MM.1S (cell line): ENCODE measurements around the gene FNIP2.
"Not testable (repeated sequence)": the region's sequence is repeated elsewhere in the genome, so short reads cannot be mapped to it uniquely, and the experiment has no call there.

Experiments used
- DNase-seq: peaks from one replicate; pipeline ENCODE4 v3.0.0-alpha.2; 2015
- H2AFZ ChIP-seq: fragments of 300-600 bp; sonication (generic); 2 replicates; pipeline ENCODE4 v1.6.0; 2016; ENCODE audit warnings: antibody characterized with exemption, low read length
- H3F3A ChIP-seq: fragments of 300-600 bp; sonication (generic); 2 replicates; pipeline ENCODE4 v1.6.1; 2016; ENCODE audit warnings: mild to moderate bottlenecking, antibody characterized with exemption, low read length, moderate library complexity, mixed read lengths; ENCODE audit not compliant: insufficient read depth
- H3K27ac ChIP-seq: fragments of 300-600 bp; sonication (generic); 2 replicates; pipeline ENCODE4 v1.5.1; 2016; ENCODE audit warnings: mild to moderate bottlenecking, low read length
- H3K27me3 ChIP-seq: fragments of 300-600 bp; sonication (generic); replicated peaks from 2 replicates; pipeline ENCODE4 v1.6.0; 2016; ENCODE audit warnings: low read length; ENCODE audit not compliant: insufficient read depth
- H3K36me3 ChIP-seq: fragments of 300-600 bp; sonication (generic); replicated peaks from 2 replicates; pipeline ENCODE4 v1.6.1; 2016; ENCODE audit warnings: mild to moderate bottlenecking, low read length, mixed read lengths; ENCODE audit not compliant: insufficient read depth
- H3K4me1 ChIP-seq: fragments of 300-600 bp; sonication (generic); 2 replicates; pipeline ENCODE4 v1.6.1; 2016; ENCODE audit warnings: low read length, mixed read lengths
- H3K4me2 ChIP-seq: fragments of 300-600 bp; sonication (generic); 2 replicates; pipeline ENCODE4 v1.6.0; 2016; ENCODE audit warnings: low read depth, low read length
- H3K4me3 ChIP-seq: fragments of 300-600 bp; sonication (generic); 2 replicates; pipeline ENCODE4 v1.5.1; 2016; ENCODE audit warnings: low read length, mixed read lengths
- H3K79me2 ChIP-seq: fragments of 300-600 bp; sonication (generic); 2 replicates; pipeline ENCODE4 v1.6.1; 2016; ENCODE audit warnings: mixed run types, low read length, mixed read lengths
- H3K9ac ChIP-seq: fragments of 300-600 bp; sonication (generic); 2 replicates; pipeline ENCODE4 v1.6.1; 2016; ENCODE audit warnings: low read length, mixed read lengths
- H3K9me2 ChIP-seq: fragments of 300-600 bp; sonication (generic); replicated peaks from 2 replicates; pipeline ENCODE4 v1.6.1; 2016; ENCODE audit warnings: mild to moderate bottlenecking, low read length, mixed read lengths; ENCODE audit not compliant: insufficient read depth
- H3K9me3 ChIP-seq: fragments of 300-600 bp; sonication (generic); replicated peaks from 2 replicates; pipeline ENCODE4 v1.6.1; 2016; ENCODE audit warnings: mild to moderate bottlenecking, low read length, mixed read lengths; ENCODE audit not compliant: insufficient read depth
- H4K20me1 ChIP-seq: fragments of 300-600 bp; sonication (generic); 2 replicates; pipeline ENCODE4 v1.6.1; 2016; ENCODE audit warnings: mild to moderate bottlenecking, low read length, moderate library complexity, mixed read lengths; ENCODE audit not compliant: insufficient read depth
- EZH2 ChIP-seq: fragments of 300-600 bp; sonication (generic); optimal IDR thresholded peaks from 2 replicates; pipeline ENCODE3; 2017; ENCODE audit warnings: low read depth, mild to moderate bottlenecking, antibody characterized with exemption, low read length, mixed read lengths
- EZH2phosphoT487 ChIP-seq: fragments of 300-600 bp; sonication (generic); IDR thresholded peaks from 2 replicates; pipeline ENCODE4 v1.6.1; 2018; ENCODE audit warnings: antibody characterized with exemption, low read length
- TF ChIP-seq, protein P1 (sequence below): fragments of 300-600 bp; sonication (generic); IDR thresholded peaks from 2 replicates; pipeline ENCODE4 v1.5.1; 2016; ENCODE audit warnings: antibody characterized with exemption, low read length, mixed read lengths

FNIP2 gene

DNA sequence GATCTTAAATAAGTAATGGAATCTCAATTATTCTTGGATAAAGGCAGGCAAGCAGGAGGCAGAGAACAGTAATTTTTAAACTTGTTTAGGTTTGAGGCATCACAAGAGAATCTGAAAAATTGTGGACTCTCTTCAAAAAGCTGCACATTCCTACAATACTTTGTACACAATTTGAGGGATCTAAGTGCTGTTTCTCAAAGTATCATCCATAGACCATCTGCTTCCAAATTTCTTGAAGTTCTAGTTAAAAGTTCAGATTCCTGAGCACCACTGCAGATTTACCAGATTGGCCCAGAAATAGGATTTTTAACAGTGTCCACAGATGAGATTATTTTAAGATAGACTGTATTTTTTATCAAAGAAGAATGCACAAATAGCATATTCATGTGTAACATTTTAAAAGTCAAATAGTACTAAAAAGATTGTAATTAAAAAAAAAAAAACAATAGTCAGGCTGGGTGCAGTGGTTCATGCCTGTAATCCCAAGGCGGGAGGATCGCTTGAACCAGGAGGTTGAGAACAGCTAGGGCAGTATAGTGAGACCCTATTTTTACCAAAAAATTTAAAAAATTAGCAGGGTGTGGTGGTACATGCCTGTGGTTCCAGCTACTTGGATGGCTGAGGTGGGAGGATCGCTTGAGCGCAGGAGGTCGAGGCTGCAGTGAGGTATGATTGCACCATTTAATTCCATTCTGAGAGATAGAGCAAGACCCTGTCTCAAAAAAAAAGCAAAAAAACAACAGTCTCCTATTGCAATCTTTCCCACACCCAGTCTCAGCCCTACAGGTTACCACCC lies 14.2 kb upstream of the FNIP2 start:
- TF ChIP-seq, protein P1, sequence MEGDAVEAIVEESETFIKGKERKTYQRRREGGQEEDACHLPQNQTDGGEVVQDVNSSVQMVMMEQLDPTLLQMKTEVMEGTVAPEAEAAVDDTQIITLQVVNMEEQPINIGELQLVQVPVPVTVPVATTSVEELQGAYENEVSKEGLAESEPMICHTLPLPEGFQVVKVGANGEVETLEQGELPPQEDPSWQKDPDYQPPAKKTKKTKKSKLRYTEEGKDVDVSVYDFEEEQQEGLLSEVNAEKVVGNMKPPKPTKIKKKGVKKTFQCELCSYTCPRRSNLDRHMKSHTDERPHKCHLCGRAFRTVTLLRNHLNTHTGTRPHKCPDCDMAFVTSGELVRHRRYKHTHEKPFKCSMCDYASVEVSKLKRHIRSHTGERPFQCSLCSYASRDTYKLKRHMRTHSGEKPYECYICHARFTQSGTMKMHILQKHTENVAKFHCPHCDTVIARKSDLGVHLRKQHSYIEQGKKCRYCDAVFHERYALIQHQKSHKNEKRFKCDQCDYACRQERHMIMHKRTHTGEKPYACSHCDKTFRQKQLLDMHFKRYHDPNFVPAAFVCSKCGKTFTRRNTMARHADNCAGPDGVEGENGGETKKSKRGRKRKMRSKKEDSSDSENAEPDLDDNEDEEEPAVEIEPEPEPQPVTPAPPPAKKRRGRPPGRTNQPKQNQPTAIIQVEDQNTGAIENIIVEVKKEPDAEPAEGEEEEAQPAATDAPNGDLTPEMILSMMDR: no peak
- TF ChIP-seq EZH2phosphoT487 (no peak), EZH2 (no peak)
- Histone ChIP-seq H3K36me3 (no peaks in the 10 kb centered on the region), H3K9me3 (no peaks in the 10 kb centered on the region), H3K4me3 (no peak overlapping the region), H3K27me3 (no peaks in the 10 kb centered on the region), H3F3A (no peaks in the 10 kb centered on the region), H3K27ac (no peak overlapping the region), H3K79me2 (no peaks in the 10 kb centered on the region), H2AFZ (no peak overlapping the region), H3K9me2 (no peaks in the 10 kb centered on the region), H3K4me2 (no peak overlapping the region), H3K9ac (no peak overlapping the region), H4K20me1 (no peaks in the 10 kb centered on the region), H3K4me1 (no peaks in the 10 kb centered on the region)
- DNase-seq: no peak

DNA sequence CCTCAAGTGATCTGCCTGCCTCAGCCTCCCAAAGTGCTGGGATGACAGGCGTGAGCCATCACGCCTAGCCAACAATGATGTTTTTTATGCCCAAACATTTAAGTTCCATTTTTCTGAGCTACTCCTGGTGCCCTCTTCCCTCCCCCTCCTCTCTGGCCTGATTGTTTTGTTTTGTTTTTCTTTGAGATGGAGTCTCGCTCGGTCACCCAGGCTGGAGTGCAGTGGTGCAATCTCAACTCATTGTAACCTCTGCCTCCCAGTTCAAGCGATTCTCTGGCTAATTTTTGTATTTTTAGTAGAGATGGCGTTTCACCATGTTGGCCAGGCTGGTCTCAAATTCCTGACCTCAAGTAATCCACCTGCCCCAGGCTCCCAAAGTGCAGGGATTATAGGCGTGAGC lies 13.0 kb upstream of the FNIP2 start:
- not testable (repeated sequence) for H2AFZ ChIP-seq, H3K36me3 ChIP-seq, H3K79me2 ChIP-seq, H3K9ac ChIP-seq, H3K4me1 ChIP-seq, H3K4me2 ChIP-seq, DNase-seq, H3F3A ChIP-seq, H3K27me3 ChIP-seq, H4K20me1 ChIP-seq, H3K9me3 ChIP-seq, H3K4me3 ChIP-seq, H3K9me2 ChIP-seq, H3K27ac ChIP-seq

DNA sequence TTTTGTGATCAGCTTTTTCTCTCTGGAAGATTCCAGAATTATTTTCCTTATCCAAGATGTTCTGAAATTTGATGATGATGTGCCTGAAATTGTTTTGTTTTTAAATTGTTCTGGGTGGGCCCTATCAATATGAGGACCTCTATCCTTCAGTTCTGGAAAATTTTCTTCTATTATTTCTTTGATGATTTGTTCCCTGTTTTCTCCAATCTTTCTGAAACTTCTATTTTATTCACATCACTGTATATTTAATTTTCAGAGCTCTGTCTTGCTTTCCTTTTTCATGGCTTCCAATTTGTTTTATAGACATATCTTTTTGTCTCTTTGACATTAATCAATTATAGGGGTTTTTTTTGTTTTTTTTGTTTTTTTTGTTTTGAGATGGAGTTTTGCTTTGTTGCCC lies 12.2 kb upstream of the FNIP2 start:
- H3K9me3 ChIP-seq: no peaks in the 10 kb centered on the region
- H4K20me1 ChIP-seq: no peaks in the 10 kb centered on the region
- H3K27ac ChIP-seq: no peak overlapping the region
- no peaks in the 10 kb centered on the region for H3F3A ChIP-seq
- H3K4me2 ChIP-seq: no peak overlapping the region
- H3K9ac ChIP-seq: no peak overlapping the region
- no peak overlapping the region for H3K4me3 ChIP-seq
- no peaks in the 10 kb centered on the region for H3K36me3 ChIP-seq
- TF ChIP-seq EZH2phosphoT487 (no peak), EZH2 (no peak)
- TF ChIP-seq, protein P1: no peak
- no peaks in the 10 kb centered on the region for H3K4me1 ChIP-seq
- H2AFZ ChIP-seq: no peak overlapping the region
- no peaks in the 10 kb centered on the region for H3K9me2 ChIP-seq
- H3K79me2 ChIP-seq: no peaks in the 10 kb centered on the region
- no peak for DNase-seq
- H3K27me3 ChIP-seq: no peaks in the 10 kb centered on the region

DNA sequence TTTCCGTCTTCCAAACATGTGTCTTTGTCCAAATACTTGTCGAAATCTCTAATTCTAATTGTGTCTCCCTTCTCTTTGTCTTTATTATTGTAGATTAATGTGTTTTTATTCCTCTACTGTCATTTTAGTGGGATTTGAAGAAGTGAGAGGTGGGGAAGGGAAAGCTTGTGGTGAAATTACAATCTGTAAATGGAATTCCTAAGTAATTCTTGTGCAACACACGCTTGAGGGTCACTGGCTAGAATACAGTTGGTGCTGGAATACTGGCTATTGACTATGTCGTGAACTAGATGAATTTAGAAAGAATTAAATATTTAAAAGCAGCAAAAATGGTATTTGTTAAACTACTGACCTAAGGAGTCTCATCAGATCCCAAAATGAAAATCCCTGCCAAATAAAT lies 10.7 kb upstream of the FNIP2 start:
- H3K27ac ChIP-seq: no peak overlapping the region
- no peak for DNase-seq
- H3K79me2 ChIP-seq: no peaks in the 10 kb centered on the region
- no peaks in the 10 kb centered on the region for H3F3A ChIP-seq
- no peak overlapping the region for H2AFZ ChIP-seq
- H3K36me3 ChIP-seq: no peaks in the 10 kb centered on the region
- no peaks in the 10 kb centered on the region for H4K20me1 ChIP-seq
- no peaks in the 10 kb centered on the region for H3K4me1 ChIP-seq
- TF ChIP-seq, protein P1: no peak
- no peak for TF ChIP-seq EZH2
- TF ChIP-seq EZH2phosphoT487: no peak
- H3K9me2 ChIP-seq: no peaks in the 10 kb centered on the region
- no peak overlapping the region for H3K4me3 ChIP-seq
- H3K4me2 ChIP-seq: no peak overlapping the region
- H3K9me3 ChIP-seq: no peaks in the 10 kb centered on the region
- no peaks in the 10 kb centered on the region for H3K27me3 ChIP-seq
- H3K9ac ChIP-seq: no peak overlapping the region
